H1 (cell line): ENCODE results near the gene KRIT1. TPM values are rescaled to one million over a fixed set of nuclear protein-coding genes. Genes with fewer than 3 reads are reported as not detected.

ENCODE experiments used
- ATF2 ChIP-seq: IDR thresholded peaks from 2 replicates; pipeline ENCODE4 v1.6.1; 2012; ENCODE audit warnings: low read length, inconsistent platforms
- CBX8 ChIP-seq: fragments of 300-800, 300-1000 bp; sonication (generic); IDR thresholded peaks from 2 replicates; pipeline ENCODE4 v1.7.1; 2016; ENCODE audit warnings: low read depth, low read length, borderline replicate concordance
- CHD7 ChIP-seq: fragments of 300-600 bp; sonication (generic); IDR thresholded peaks from 2 replicates; pipeline ENCODE4 v1.7.1; 2012; ENCODE audit warnings: low read length, moderate library complexity, mild to moderate bottlenecking, inconsistent platforms; ENCODE audit not compliant: insufficient replicate concordance
- HDAC2 ChIP-seq, 2 experiments: fragments of 300-600 bp in 1 of 2; sonication (generic) in 1 of 2; IDR thresholded peaks; 2 replicates each; pipeline ENCODE4 v1.6.1; 2011 to 2012; ENCODE audit warnings: low read depth in 2 of 2, low read length in 2 of 2, mild to moderate bottlenecking in 2 of 2, moderate library complexity in 2 of 2, borderline replicate concordance in 1 of 2, inconsistent platforms in 1 of 2
- JUN ChIP-seq: IDR thresholded peaks from 2 replicates; pipeline ENCODE4 v1.6.1; 2011; ENCODE audit warnings: low read depth, mild to moderate bottlenecking, improper control_type of control experiment, low read length
- POLR2A ChIP-seq, 2 experiments: IDR thresholded peaks; 1 replicate in 1 of 2; 2 replicates in 1 of 2; pipeline ENCODE4 v1.6.1; 2011; ENCODE audit warnings: low read depth in 2 of 2, low read length in 2 of 2, mild to moderate bottlenecking in 2 of 2; ENCODE audit errors: control extremely low read depth in 1 of 2
- YY1 ChIP-seq: IDR thresholded peaks from 2 replicates; pipeline ENCODE4 v1.6.1; 2011; ENCODE audit warnings: low read depth, mild to moderate bottlenecking, low read length
- polyA plus RNA-seq, 7 experiments: library from polyadenylated mRNA; depleted of rRNA in 3 of 7; stranded (reverse) in 5 of 7; unstranded in 2 of 7; fragments of >200 nt in 5 of 7; fragments of 200-250 nt in 2 of 7; gene quantifications; 1 replicate in 5 of 7; 2 replicates in 1 of 7; 4 replicates in 1 of 7; pipeline versions ENCODE4 v1.2.1 to v1.2.3, GENCODE V29; 2011 to 2013; ENCODE audit warnings: missing spikeins in 2 of 7, mixed read lengths in 2 of 7
- total RNA-seq: library from RNA; stranded (reverse); fragmentation: NEBNext Ultra II Directional; extraction: Animal tissue kit (Norgen Biotek cat#: 25700); gene quantifications from 2 replicates; pipeline ENCODE4 v1.2.1, GENCODE V29; 2021
- TF ChIP-seq, protein P1 (sequence below): IDR thresholded peaks from 2 replicates; pipeline ENCODE4 v1.6.1; 2012; ENCODE audit warnings: inconsistent platforms

The KRIT1 gene
- total and polyA plus RNA-seq, 2 of the 8 experiments (the other 6 are each of a cell fraction or from before 2014, with no cell fraction given): 14.3 to 28.8 TPM

- no peak for TF ChIP-seq ATF2
- no peak for TF ChIP-seq YY1
- TF ChIP-seq, protein P1, sequence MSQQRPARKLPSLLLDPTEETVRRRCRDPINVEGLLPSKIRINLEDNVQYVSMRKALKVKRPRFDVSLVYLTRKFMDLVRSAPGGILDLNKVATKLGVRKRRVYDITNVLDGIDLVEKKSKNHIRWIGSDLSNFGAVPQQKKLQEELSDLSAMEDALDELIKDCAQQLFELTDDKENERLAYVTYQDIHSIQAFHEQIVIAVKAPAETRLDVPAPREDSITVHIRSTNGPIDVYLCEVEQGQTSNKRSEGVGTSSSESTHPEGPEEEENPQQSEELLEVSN: no peak
- no peak for TF ChIP-seq CHD7
- no peak for TF ChIP-seq CBX8
- no peak for TF ChIP-seq JUN
- no peak for TF ChIP-seq POLR2A (IDR thresholded peaks at IDR 0.05; ENCODE audit: control extremely low read depth in 1 of 2, low read depth in 2 of 2, low read length in 2 of 2)
- no peak for TF ChIP-seq HDAC2 (IDR thresholded peaks at IDR 0.05; ENCODE audit: borderline replicate concordance in 1 of 2, low read depth in 2 of 2, low read length in 2 of 2)
These were observed 15.2 kb downstream of the KRIT1 start (continued) for GRCh38 chr7:92230547-92230946.
